Measurements from ENCODE around the gene BCAR3.

- TF ChIP-seq POLR2AphosphoS5 (IDR thresholded peaks at IDR 0.05) (no peak), POLR2A (IDR thresholded peaks at IDR 0.05) (no peak), CTCF (IDR thresholded peaks at IDR 0.05) (no peak), EP300 (IDR thresholded peaks at IDR 0.05) (no peak)
These were observed 29.9 kb downstream of the BCAR3 start for GRCh38 chr1:93651695-93652094.
